GM12878 (cell line): ENCODE results near the gene PLPPR1.

Experiments
- ATF2 ChIP-seq: IDR thresholded peaks from 2 replicates; pipeline ENCODE4 v1.6.1; 2012; ENCODE audit warnings: low read length, inconsistent platforms
- CTCF ChIP-seq, 3 experiments: IDR thresholded peaks in 2 of 3; conservative IDR thresholded peaks in 1 of 3; 2 replicates each; pipeline ENCODE4 v1.5.1; 2011; ENCODE audit warnings: low read depth in 3 of 3, low read length in 3 of 3, mild to moderate bottlenecking in 3 of 3, control low read depth in 2 of 3, moderate library complexity in 2 of 3, inconsistent platforms in 1 of 3, mixed read lengths in 1 of 3; ENCODE audit not compliant: control insufficient read depth in 2 of 3, insufficient read depth in 1 of 3; ENCODE audit errors: extremely low read depth in 1 of 3
- EZH2 ChIP-seq: IDR thresholded peaks from 2 replicates; pipeline ENCODE4 v1.6.1; 2012; ENCODE audit warnings: low read depth, mild to moderate bottlenecking, control low read depth, inconsistent platforms, low read length, borderline replicate concordance; ENCODE audit not compliant: control insufficient read depth
- GABPA ChIP-seq: IDR thresholded peaks from 2 replicates; pipeline ENCODE4 v1.6.1; 2014; ENCODE audit warnings: antibody characterized with exemption, low read depth, mild to moderate bottlenecking, inconsistent platforms
- JUND ChIP-seq: IDR thresholded peaks from 2 replicates; pipeline ENCODE4 v1.6.1; 2012; ENCODE audit warnings: low read depth, mild to moderate bottlenecking, low read length, improper control_type of control experiment, moderate library complexity
- POLR2AphosphoS2 ChIP-seq: IDR thresholded peaks from 2 replicates; pipeline ENCODE4 v1.6.1; 2011; ENCODE audit warnings: low read depth, mild to moderate bottlenecking, low read length, improper control_type of control experiment, moderate library complexity
- POLR2AphosphoS5 ChIP-seq: IDR thresholded peaks from 2 replicates; pipeline ENCODE4 v1.6.1; 2011; ENCODE audit warnings: mild to moderate bottlenecking, low read length, inconsistent platforms
- SUZ12 ChIP-seq: fragments of 200-600 bp; sonication (generic); IDR thresholded peaks from one replicate; pipeline ENCODE4 v1.6.1; 2018; ENCODE audit warnings: antibody characterized with exemption, mild to moderate bottlenecking; ENCODE audit not compliant: unreplicated experiment
- YY1 ChIP-seq: IDR thresholded peaks from 2 replicates; pipeline ENCODE4 v1.6.1; 2011; ENCODE audit warnings: low read depth, mild to moderate bottlenecking, low read length
- ZBTB11 ChIP-seq: fragments of 450-650 bp; formaldehyde crosslinking; IDR thresholded peaks from 2 replicates; pipeline ENCODE4 v1.5.0; 2022; ENCODE audit warnings: mild to moderate bottlenecking, missing genetic modification characterization
- TF ChIP-seq, protein P1 (sequence below): IDR thresholded peaks from 2 replicates; pipeline ENCODE4 v1.6.1; 2011; ENCODE audit warnings: mild to moderate bottlenecking, low read depth, low read length, moderate library complexity; ENCODE audit not compliant: insufficient replicate concordance
- TF ChIP-seq, protein P2 (sequence below): IDR thresholded peaks from 2 replicates; pipeline ENCODE4 v1.6.1; 2012; ENCODE audit warnings: low read depth, low read length, improper control_type of control experiment

DNA sequence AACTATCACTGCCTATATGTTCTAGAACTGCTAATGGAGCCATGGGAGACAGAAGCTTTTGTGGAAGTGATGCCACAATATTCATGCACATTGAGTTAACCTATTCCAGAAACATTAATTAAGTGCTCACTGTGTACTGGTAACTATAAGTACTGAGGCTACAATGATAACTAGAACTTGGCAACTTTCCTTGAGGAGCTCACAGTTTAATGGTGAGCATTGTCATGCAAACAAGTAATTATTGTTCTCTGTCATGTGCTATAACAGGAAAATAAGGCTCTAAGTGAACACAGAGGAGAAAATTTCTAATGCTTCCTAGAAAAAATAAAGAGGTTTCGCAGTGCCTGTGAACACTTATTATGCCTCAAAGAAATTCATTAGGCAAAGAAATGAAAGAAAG, 214.1 kb downstream of the PLPPR1 start:
- TF ChIP-seq, protein P1, sequence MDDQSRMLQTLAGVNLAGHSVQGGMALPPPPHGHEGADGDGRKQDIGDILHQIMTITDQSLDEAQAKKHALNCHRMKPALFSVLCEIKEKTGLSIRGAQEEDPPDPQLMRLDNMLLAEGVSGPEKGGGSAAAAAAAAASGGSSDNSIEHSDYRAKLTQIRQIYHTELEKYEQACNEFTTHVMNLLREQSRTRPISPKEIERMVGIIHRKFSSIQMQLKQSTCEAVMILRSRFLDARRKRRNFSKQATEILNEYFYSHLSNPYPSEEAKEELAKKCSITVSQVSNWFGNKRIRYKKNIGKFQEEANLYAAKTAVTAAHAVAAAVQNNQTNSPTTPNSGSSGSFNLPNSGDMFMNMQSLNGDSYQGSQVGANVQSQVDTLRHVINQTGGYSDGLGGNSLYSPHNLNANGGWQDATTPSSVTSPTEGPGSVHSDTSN = no peak
- TF ChIP-seq EZH2 = no peak
- no peak for TF ChIP-seq CTCF (IDR thresholded peaks at IDR 0.05 in 2 of 3, conservative IDR thresholded peaks at IDR 0.05 in 1 of 3; ENCODE audit: control insufficient read depth in 2 of 3, extremely low read depth in 1 of 3, insufficient read depth in 1 of 3, low read depth in 3 of 3, low read length in 3 of 3)
- TF ChIP-seq POLR2AphosphoS2 = no peak
- no peak for TF ChIP-seq GABPA
- no peak for TF ChIP-seq ZBTB11 (CRISPR knock-in tag)
- TF ChIP-seq SUZ12 = no peak
- TF ChIP-seq, protein P2, sequence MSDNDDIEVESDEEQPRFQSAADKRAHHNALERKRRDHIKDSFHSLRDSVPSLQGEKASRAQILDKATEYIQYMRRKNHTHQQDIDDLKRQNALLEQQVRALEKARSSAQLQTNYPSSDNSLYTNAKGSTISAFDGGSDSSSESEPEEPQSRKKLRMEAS = no peak
- no peak for TF ChIP-seq YY1
- no peak for TF ChIP-seq ATF2
- no peak for TF ChIP-seq JUND
- TF ChIP-seq POLR2AphosphoS5 = no peak
